BE2C (cell line): Measurements from ENCODE around the gene FN3KRP.

Experiments
- DNase-seq: peaks from one replicate; pipeline ENCODE4 v3.0.0-alpha.2; 2020
- H3K27me3 ChIP-seq: fragments of 250-450 bp; sonication (Bioruptor Pico); 2 replicates; pipeline ENCODE4 v1.5.1; 2020; ENCODE audit warnings: mild to moderate bottlenecking
- H3K36me3 ChIP-seq: fragments of 250-450 bp; sonication (Bioruptor Pico); 2 replicates; pipeline ENCODE4 v1.5.1; 2020; ENCODE audit warnings: mild to moderate bottlenecking
- H3K4me1 ChIP-seq: fragments of 250-450 bp; sonication (Bioruptor Pico); 2 replicates; pipeline ENCODE4 v1.5.1; 2020
- H3K4me3 ChIP-seq: 2 replicates; pipeline ENCODE4 v1.5.1; 2011; ENCODE audit warnings: low read depth, low read length
- H3K9me3 ChIP-seq: fragments of 250-450 bp; sonication (Bioruptor Pico); 2 replicates; pipeline ENCODE4 v1.5.1; 2020
- TF ChIP-seq, protein P1 (sequence below): IDR thresholded peaks from 2 replicates; pipeline ENCODE4 v1.5.1; 2012; ENCODE audit warnings: mild to moderate bottlenecking, low read depth, low read length

FN3KRP gene

DNA sequence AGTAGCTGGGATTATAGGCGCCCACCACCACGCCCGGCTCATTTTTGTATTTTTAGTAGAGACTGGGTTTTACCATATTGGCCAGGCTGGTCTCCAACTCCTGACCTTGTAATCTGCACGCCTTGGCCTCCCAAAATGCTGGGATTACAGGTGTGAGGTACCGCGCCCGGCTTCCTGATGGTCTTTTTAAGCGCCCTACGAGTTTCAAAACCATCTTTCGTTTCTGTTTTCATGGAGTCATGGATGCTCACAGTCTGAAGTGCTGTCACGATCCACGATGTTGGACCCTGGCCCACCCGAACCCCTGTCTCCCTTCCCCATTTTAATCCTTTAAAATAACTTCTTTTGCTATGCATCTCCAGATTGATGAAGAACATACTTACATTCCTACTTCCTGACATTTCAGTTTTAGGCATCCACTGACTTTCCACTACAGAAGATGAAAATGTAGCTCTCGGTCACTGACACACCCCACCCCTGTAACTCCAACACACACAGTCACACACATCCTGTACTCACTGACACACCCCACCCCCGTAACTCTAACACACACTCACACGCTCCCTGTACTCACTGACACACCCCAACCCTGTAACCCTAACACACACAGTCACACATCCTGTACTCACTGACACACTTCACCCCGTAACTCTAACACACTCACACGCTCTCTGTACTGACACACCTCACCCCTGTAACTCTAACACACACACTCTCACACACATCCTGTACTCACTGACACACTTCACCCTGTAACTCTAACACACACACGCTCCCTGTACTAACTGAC, 45.6 kb upstream of the FN3KRP start:
- no peaks in the 10 kb centered on the region for H3K4me1 ChIP-seq
- TF ChIP-seq, protein P1, sequence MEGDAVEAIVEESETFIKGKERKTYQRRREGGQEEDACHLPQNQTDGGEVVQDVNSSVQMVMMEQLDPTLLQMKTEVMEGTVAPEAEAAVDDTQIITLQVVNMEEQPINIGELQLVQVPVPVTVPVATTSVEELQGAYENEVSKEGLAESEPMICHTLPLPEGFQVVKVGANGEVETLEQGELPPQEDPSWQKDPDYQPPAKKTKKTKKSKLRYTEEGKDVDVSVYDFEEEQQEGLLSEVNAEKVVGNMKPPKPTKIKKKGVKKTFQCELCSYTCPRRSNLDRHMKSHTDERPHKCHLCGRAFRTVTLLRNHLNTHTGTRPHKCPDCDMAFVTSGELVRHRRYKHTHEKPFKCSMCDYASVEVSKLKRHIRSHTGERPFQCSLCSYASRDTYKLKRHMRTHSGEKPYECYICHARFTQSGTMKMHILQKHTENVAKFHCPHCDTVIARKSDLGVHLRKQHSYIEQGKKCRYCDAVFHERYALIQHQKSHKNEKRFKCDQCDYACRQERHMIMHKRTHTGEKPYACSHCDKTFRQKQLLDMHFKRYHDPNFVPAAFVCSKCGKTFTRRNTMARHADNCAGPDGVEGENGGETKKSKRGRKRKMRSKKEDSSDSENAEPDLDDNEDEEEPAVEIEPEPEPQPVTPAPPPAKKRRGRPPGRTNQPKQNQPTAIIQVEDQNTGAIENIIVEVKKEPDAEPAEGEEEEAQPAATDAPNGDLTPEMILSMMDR = no peak
- no peaks in the 10 kb centered on the region; the same call in 1 of the 2 replicates for H3K9me3 ChIP-seq
- no peak for DNase-seq
- no peaks in the 10 kb centered on the region for H3K27me3 ChIP-seq
- H3K36me3 ChIP-seq = no peaks in the 10 kb centered on the region
- no peak overlapping the region for H3K4me3 ChIP-seq

DNA sequence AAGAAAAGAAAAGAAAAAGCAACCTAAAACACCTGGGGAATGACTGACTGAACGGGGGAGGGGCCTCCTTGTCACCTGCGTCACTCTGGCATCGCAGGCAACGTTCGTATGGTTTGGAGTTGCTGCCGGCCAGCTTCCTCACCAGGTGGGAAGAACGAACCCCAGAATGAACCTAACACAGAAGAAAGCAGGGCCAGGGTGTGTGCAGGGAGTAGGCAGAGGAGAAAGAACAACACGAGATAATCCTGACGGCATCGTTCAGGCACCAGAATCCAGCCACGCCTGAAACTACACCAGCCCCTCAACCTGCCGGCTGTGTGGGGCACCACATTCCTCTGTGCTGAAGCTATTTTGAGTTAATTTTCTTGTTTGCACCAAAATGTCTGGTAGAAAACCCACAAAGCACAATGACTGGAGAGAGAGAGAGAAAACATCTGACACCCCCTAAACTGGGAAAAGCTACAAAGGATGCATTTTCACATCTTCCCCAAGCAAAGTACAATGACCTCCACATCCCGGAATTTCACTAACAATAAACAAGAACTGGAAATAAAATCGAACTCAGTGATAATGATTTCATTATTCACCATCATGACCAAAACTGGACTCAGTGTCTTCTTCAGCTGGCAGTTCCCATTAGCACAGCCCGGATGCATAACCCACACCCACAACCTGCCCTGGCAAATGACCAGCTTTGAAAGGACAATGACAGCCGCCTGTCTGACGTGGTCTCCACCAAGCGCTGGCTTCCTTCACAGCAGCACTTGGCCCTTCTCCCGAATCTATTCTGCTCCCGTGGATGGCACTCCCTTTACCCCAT, 41.6 kb upstream of the FN3KRP start:
- TF ChIP-seq, protein P1 = no peak
- no peaks in the 10 kb centered on the region for H3K27me3 ChIP-seq
- no peak for DNase-seq

DNA sequence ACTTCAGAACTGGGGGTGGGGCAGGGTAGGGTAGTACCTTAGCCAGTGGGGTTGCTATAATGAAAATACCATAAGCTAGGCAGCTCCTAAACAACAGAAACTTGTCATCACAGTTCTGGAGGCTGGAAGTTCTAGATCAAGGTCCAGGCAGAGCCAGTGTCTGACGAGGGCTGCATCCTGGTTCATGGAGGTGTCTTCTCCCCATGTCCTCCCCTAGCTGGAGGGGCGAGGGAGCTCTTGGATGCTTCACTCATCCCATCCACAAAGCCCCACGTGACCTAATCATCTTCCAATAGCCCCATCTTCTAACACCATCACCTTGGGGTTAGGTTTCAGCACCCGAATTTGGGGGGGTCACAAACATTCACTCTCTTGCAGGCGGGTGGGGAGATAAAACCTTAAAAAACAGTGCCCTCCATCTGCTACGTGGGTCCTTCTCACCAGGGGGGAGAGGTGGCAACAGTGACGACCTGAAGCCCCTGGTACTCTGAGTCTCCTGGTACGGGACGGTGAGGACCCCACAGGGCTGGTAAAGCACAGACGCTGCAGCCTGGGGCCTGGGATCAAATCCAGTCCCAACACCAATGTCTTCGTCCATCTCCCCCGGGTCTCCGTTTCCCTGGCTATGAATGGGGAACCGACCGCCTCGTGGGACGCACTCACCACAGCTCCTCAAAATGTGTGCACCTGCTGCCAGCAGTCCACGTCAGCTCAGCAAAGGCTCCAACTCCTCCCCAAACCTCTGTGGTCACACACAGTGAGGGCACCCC, 40.8 kb upstream of the FN3KRP start:
- no peak for DNase-seq
- H3K9me3 ChIP-seq = no peaks in the 10 kb centered on the region; the same call in 1 of the 2 replicates
- TF ChIP-seq, protein P1 = no peak

More for the DNA sequence above, 41.6 kb upstream of the FN3KRP start:
- Histone ChIP-seq H3K36me3 (no peaks in the 10 kb centered on the region), H3K4me3 (no peak overlapping the region), H3K4me1 (no peaks in the 10 kb centered on the region), H3K9me3 (no peaks in the 10 kb centered on the region; the same call in 1 of the 2 replicates)

DNA sequence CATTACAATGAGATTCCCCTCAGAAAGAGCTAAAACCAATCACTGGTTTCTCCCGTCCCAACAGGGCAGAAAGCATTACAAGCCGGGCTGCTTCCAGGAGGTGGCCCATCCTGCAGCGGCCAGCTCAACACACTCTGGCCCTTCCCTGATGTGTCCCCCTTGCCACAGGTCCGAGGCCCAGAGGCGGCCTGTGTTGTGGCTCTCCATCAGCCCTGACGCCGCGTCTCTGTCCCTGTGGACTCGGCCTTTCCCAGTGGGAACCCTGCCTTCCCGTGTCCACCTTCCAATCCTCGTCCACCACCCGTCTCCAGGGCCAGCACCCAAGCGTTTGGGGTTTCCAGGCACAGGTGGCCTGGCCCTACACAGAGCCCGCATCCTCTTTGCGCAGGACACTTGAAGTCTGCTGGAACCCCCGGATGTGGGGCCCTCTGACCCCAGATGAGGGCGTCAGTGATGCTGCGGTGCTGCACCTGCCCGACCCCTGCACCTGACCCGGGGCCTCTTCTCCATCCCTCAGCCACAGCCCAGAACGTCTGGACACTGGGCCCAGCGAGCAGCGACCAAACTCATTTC, 39.1 kb upstream of the FN3KRP start:
- TF ChIP-seq, protein P1 = no peak
- no peaks in the 10 kb centered on the region for H3K36me3 ChIP-seq
- H3K27me3 ChIP-seq = no peaks in the 10 kb centered on the region
- peaks cover 4% of the 10 kb centered on the region; the same call in 1 of the 2 replicates for H3K9me3 ChIP-seq
- H3K4me1 ChIP-seq = no peaks in the 10 kb centered on the region
- DNase-seq = no peak
- H3K4me3 ChIP-seq = no peak overlapping the region

More for the DNA sequence above, 40.8 kb upstream of the FN3KRP start:
- Histone ChIP-seq H3K4me1 (no peaks in the 10 kb centered on the region), H3K36me3 (no peaks in the 10 kb centered on the region), H3K27me3 (no peaks in the 10 kb centered on the region), H3K4me3 (no peak overlapping the region)

DNA sequence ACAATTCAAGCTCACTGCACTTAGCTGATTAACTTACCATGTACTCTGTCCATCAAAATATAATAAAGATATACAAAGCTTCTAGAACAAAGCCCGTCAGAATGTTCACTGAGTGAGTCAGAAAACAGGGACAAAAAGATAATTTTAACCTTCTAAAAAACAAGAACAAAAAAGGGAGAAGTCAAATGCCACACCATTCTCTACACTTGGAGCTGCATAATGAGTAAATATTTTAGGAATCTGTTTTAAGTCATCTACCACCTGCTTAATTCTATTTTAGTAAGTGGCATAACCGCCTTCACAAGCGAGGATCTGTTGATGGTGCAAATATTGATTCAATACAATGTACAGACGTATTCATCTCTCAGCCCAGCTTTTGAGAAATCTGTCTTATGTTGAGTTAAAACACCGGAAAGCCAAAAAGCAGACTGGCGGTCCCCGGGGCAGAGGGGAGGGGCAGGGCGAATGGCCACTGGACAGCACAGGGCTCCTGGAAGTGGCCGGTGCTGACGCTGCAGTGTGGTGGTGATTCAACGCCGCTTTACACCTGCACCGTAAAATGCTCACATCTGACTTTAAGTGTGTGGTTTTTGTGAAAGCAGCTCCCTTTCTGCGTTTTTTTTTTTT, 38.1 kb upstream of the FN3KRP start:
- no peaks in the 10 kb centered on the region for H3K4me1 ChIP-seq
- DNase-seq = no peak
- no peaks in the 10 kb centered on the region for H3K27me3 ChIP-seq
- no peaks in the 10 kb centered on the region for H3K36me3 ChIP-seq
- peaks cover 4% of the 10 kb centered on the region; the same call in 1 of the 2 replicates for H3K9me3 ChIP-seq
- TF ChIP-seq, protein P1 = no peak
- H3K4me3 ChIP-seq = no peak overlapping the region
